Posterior cingulate gyrus (tissue), 11 donors: ENCODE results near the gene MORC3.
"Not testable (repeated sequence)": the region's sequence is repeated elsewhere in the genome, so short reads cannot be mapped to it uniquely, and the experiment has no call there.

ENCODE experiments used
- DNase-seq, 10 donors: peaks; one replicate each; pipeline versions ENCODE4 v3.0.0 to v3.0.0-alpha.2; 2020 to 2021; ENCODE audit warnings: mixed read lengths in 3 of 10
- intact Hi-C: fragments of 100-400 bp; cut with DNase I; formaldehyde crosslinking; loops from one replicate; pipeline ENCODE4 v1.15.1; 2023

Gene MORC3

GRCh38 chr21:36321325-36322082 is 1.5 kb downstream of the MORC3 start:
- intact Hi-C loops, result loop anchor here (10.0 kb wide), 1 partner anchor 57 kb away; no protein-coding TSS in a partner anchor
- DNase-seq, result peak in 1 of 10 donors; percentile 10

GRCh38 chr21:36322083-36322424 is 2.1 kb downstream of the MORC3 start:
- intact Hi-C loops, result loop anchor here (10.0 kb wide), 1 partner anchor 57 kb away; no protein-coding TSS in a partner anchor

GRCh38 chr21:36323032-36323431 is 3.0 kb downstream of the MORC3 start:
- intact Hi-C loops, result loop anchor here (10.0 kb wide), 1 partner anchor 58 kb away; no protein-coding TSS in a partner anchor
- DNase-seq, result no peak

More at GRCh38 chr21:36322083-36322424, 2.1 kb downstream of the MORC3 start:
- no peak for DNase-seq

GRCh38 chr21:36325373-36326010 is 5.5 kb downstream of the MORC3 start:
- intact Hi-C loops, result loop anchor here (10.0 kb wide), 1 partner anchor 61 kb away; no protein-coding TSS in a partner anchor
- no peak for DNase-seq

GRCh38 chr21:36330904-36331303 is 10.9 kb downstream of the MORC3 start:
- intact Hi-C loops, result loop anchor here (5.0 kb wide), 1 partner anchor 189 kb away; no protein-coding TSS in a partner anchor
- peak in 6 of 10 donors; percentile 21 to 89 (median 44) for DNase-seq

GRCh38 chr21:36337099-36337509 is 17.1 kb downstream of the MORC3 start:
- DNase-seq, result no peak
- intact Hi-C loops, result no loop called here

GRCh38 chr21:36338975-36339374 is 19.0 kb downstream of the MORC3 start:
- DNase-seq, result peak in 1 of 10 donors; percentile 42
- intact Hi-C loops, result no loop called here

- DNase-seq, intact Hi-C loops: not testable (repeated sequence)
These were observed 22.6 kb downstream of the MORC3 start for GRCh38 chr21:36342581-36342980.

- intact Hi-C loops, result no loop called here
- no peak for DNase-seq
These were observed 24.9 kb downstream of the MORC3 start for GRCh38 chr21:36344931-36345330.

GRCh38 chr21:36347278-36347961 is 27.4 kb downstream of the MORC3 start:
- DNase-seq, result no peak
- intact Hi-C loops, result no loop called here

- intact Hi-C loops, result no loop called here
- no peak for DNase-seq
These were observed 27.9 kb downstream of the MORC3 start for GRCh38 chr21:36347962-36348328.

GRCh38 chr21:36349315-36349714 is 29.3 kb downstream of the MORC3 start:
- no peak for DNase-seq
- intact Hi-C loops, result no loop called here

GRCh38 chr21:36350282-36350910 is 30.4 kb downstream of the MORC3 start:
- intact Hi-C loops, result no loop called here
- DNase-seq, result no peak

- intact Hi-C loops, result no loop called here
- DNase-seq, result no peak
These were observed 35.1 kb downstream of the MORC3 start for GRCh38 chr21:36354918-36355680.

- no peak for DNase-seq
- intact Hi-C loops, result no loop called here
These were observed 35.9 kb downstream of the MORC3 start for GRCh38 chr21:36355868-36356267.

- intact Hi-C loops, result no loop called here
- DNase-seq, result no peak
These were observed 39.2 kb downstream of the MORC3 start for GRCh38 chr21:36359185-36359584.

- intact Hi-C loops, result no loop called here
- peak in 1 of 10 donors; percentile 68 for DNase-seq
These were observed 49.2 kb downstream of the MORC3 start for GRCh38 chr21:36369064-36369685.

- intact Hi-C loops, result no loop called here
- no peak for DNase-seq
These were observed 56.0 kb downstream of the MORC3 start for GRCh38 chr21:36375994-36376393.

- DNase-seq, result no peak
- intact Hi-C loops, result no loop called here
These were observed 57.4 kb downstream of the MORC3 start for GRCh38 chr21:36377391-36377842.
